ENCODE data around the gene AGER. TPM values are rescaled to one million over a fixed set of nuclear protein-coding genes. Genes with fewer than 3 reads are reported as not detected.
A peak's percentile ranks its signal among the peaks of the same experiment; 100 is the strongest.
"Not testable (repeated sequence)": the region's sequence is repeated elsewhere in the genome, so short reads cannot be mapped to it uniquely, and the experiment has no call there.

The AGER gene
- total and polyA plus RNA-seq, 9 of the 15 experiments (the other 6 are each of a cell fraction or from before 2014, with no cell fraction given), result 1.2 to 11.5 (median 4.1) TPM

DNA sequence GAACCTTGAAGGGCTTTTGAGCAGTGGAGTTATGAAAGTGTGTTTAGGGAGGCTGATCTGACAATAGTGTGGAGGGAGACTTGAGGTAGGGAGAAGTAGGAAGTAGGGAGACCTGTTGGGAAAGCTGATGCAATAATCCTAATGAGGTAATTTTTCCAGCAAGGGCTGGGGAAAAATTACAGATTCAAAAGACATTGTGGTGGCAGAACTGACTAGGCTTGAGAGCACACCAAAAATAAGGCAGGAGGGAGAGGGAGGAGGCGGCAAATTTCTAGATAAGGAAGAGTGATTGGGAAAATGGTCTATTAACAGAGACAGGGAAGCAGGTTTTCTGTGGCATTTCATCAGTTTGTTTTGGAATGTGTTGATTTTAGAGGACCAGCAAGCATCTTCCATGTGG, 37.8 kb downstream of the AGER start (continued):
- TF ChIP-seq, protein P1, sequence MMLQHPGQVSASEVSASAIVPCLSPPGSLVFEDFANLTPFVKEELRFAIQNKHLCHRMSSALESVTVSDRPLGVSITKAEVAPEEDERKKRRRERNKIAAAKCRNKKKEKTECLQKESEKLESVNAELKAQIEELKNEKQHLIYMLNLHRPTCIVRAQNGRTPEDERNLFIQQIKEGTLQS (IDR thresholded peaks at IDR 0.05), result peak; percentile 86
- TF ChIP-seq, protein P1 (CRISPR knock-in tag; conservative IDR thresholded peaks at IDR 0.05), result no peak
- TF ChIP-seq ZSCAN32 (CRISPR knock-in tag; IDR thresholded peaks at IDR 0.05), result peak; percentile 86

DNA sequence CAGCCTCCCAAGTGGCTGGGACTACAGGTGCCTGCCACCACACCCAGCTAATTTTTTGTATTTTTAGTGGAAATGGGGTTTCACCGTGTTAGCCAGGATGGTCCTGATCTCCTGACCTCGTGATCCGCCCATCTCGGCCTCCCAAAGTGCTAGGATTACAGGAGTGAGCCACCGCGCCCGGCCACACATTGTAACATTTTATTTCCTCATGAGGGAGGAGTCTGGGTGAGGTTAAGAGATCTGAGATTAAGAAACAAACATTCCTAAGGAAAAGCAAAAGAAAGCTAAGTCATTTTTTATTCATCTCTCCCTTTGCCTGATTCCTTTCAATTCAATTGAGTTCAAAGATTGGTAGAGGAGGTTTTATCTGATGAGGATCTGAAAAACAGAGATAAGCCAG, 39.8 kb downstream of the AGER start:
- DNase-seq (ENCODE audit: extremely low read depth in 1 of 4, low spot score in 3 of 4); H3K79me2 ChIP-seq (ENCODE audit: control insufficient read depth, insufficient read depth, low read length); intact Hi-C loops (cut with micrococcal nuclease); FAIRE-seq; H3K9me3 ChIP-seq (replicated peaks; ENCODE audit: control insufficient read depth, insufficient read depth, low read depth, low read length); ATAC-seq; H3K36me3 ChIP-seq (ENCODE audit: control insufficient read depth, insufficient read depth, low read length); H3K9me1 ChIP-seq (ENCODE audit: control insufficient read depth, insufficient read depth, low read length); in situ Hi-C loops (cut with MboI); H3K27me3 ChIP-seq (ENCODE audit: control insufficient read depth in 2 of 2, insufficient read depth in 2 of 2, low read length in 2 of 2); H2AFZ ChIP-seq (ENCODE audit: low read depth, low read length); H3K9ac ChIP-seq (ENCODE audit: insufficient read depth in 1 of 2, low read depth in 2 of 2, low read length in 2 of 2); H3K4me2 ChIP-seq (ENCODE audit: insufficient read depth, low read length); BruUV-seq (replicated peaks); H3K27ac ChIP-seq (ENCODE audit: extremely low read depth, low read depth, low read length); H4K20me1 ChIP-seq (replicated peaks; ENCODE audit: control insufficient read depth, insufficient read depth, low read length); H3K4me3 ChIP-seq; CTCF ChIA-PET (ENCODE audit: low intra/inter-chr PET ratio): not testable (repeated sequence)
- 19% methylated on average over 7 of the region's 7 CpGs for WGBS (ENCODE audit: insufficient coverage, low coverage, missing lambda C conversion rate)
- peaks cover 11 to 18% of the 10 kb centered on the region in 2 experiments for H3K4me1 ChIP-seq (replicated peaks in 1 of 2; ENCODE audit: control insufficient read depth in 2 of 2, insufficient read depth in 2 of 2, low read length in 2 of 2)
- POLR2A ChIA-PET, result interaction anchor here (0.7 to 4.2 kb wide), 4 partner anchors 9 to 32 kb away, joined by 3 to 13 read pairs (median 6); partner anchors contain the start of gene EGFL8
